ENCODE data around the gene TUBE1. TPM values are rescaled to one million over a fixed set of nuclear protein-coding genes. Genes with fewer than 3 reads are reported as not detected.

The TUBE1 gene
- total and polyA plus RNA-seq, 10 of the 15 experiments (the other 5 are each of a cell fraction or from before 2014, with no cell fraction given) = 6.3 to 25.2 (median 13.6) TPM

GRCh38 chr6:112027942-112028674 is 59.2 kb downstream of the TUBE1 start:
- in situ Hi-C loops (cut with MboI) (no loop called here), intact Hi-C loops (cut with micrococcal nuclease; ENCODE audit: unreplicated experiment) (no loop called here)
- H3K79me2 ChIP-seq (ENCODE audit: control insufficient read depth, insufficient read depth, low read length) = no peaks in the 10 kb centered on the region
- ChIA-PET SMC1A (ENCODE audit: uncharacterized antibody, unreplicated experiment) (interaction anchor here (1.2 to 3.9 kb wide), 8 partner anchors 12 to 318 kb away, joined by 3 to 29 read pairs (median 8); partner anchors contain the start of gene FYN), POLR2A (interaction anchor here (0.7 to 2.6 kb wide), 3 partner anchors 9 to 354 kb away, joined by 3 to 14 read pairs (median 4); no protein-coding TSS in a partner anchor), RAD21 (ENCODE audit: unreplicated experiment) (interaction anchor here (0.9 to 2.5 kb wide), 6 partner anchors 11 to 318 kb away, joined by 3 to 13 read pairs (median 4); no protein-coding TSS in a partner anchor), CTCF (interaction anchor here (0.6 to 4.3 kb wide), 28 partner anchors 9 to 333 kb away, joined by 3 to 78 read pairs (median 4); partner anchors contain the start of genes FAM229B, FYN and TUBE1)
- peak overlapping the region; percentile 12; the same call in 1 of the 2 replicates for H3K4me2 ChIP-seq (ENCODE audit: control insufficient read depth, insufficient read depth)
- ATAC-seq (peak; percentile 83), FAIRE-seq (no peak), DNase-seq (ENCODE audit: low read depth, low spot score) (no peak)
- WGBS (ENCODE audit: insufficient coverage, insufficient replicate concordance, low lambda C conversion rate, missing lambda C conversion rate) = 30% methylated on average over 3 of the region's 3 CpGs
- peaks cover 8% of the 10 kb centered on the region; the same call in 1 of the 2 replicates for H3K4me1 ChIP-seq (ENCODE audit: control insufficient read depth, insufficient read depth, low read length)
- no TSS peak for BruUV-seq (replicated peaks)
- no peak overlapping the region for H3K4me3 ChIP-seq
- H2AFZ ChIP-seq (ENCODE audit: control insufficient read depth, low read depth, low read length) = peak overlapping the region; percentile 43
- H3K9me3 ChIP-seq (replicated peaks; ENCODE audit: control insufficient read depth, insufficient read depth, low read length) = no peaks in the 10 kb centered on the region; the same call in 2 of the 3 replicates
- no peak overlapping the region for H3K9ac ChIP-seq (ENCODE audit: control insufficient read depth, insufficient read depth, low read length)
- H3K27me3 ChIP-seq (replicated peaks in 1 of 2; ENCODE audit: control insufficient read depth in 2 of 2, insufficient read depth in 2 of 2, low read length in 1 of 2) = no peaks in the 10 kb centered on the region
- H3K27ac ChIP-seq (ENCODE audit: control insufficient read depth, insufficient read depth) = no peak overlapping the region
- H3K36me3 ChIP-seq (ENCODE audit: control insufficient read depth in 2 of 2, insufficient read depth in 2 of 2, low read length in 1 of 2) = no peaks in the 10 kb centered on the region
- no peaks in the 10 kb centered on the region for H4K20me1 ChIP-seq (ENCODE audit: control insufficient read depth, insufficient read depth)
- TF ChIP-seq CEBPZ (IDR thresholded peaks at IDR 0.05; ENCODE audit: low read depth, low read length) (no peak), LARP7 (IDR thresholded peaks at IDR 0.05) (no peak), NFIC (IDR thresholded peaks at IDR 0.05; ENCODE audit: low read depth, low read length) (no peak; the same call in 1 of the 2 replicates), RUNX3 (IDR thresholded peaks at IDR 0.05; ENCODE audit: low read length) (peak; percentile 91), IRF5 (IDR thresholded peaks at IDR 0.05; ENCODE audit: borderline replicate concordance) (no peak), ZNF687 (IDR thresholded peaks at IDR 0.05) (no peak), GATAD2B (conservative IDR thresholded peaks at IDR 0.05; ENCODE audit: low read depth) (no peak), ZZZ3 (IDR thresholded peaks at IDR 0.05; ENCODE audit: control insufficient read depth, insufficient read length, low read depth) (no peak), JUND (IDR thresholded peaks at IDR 0.05; ENCODE audit: low read depth, low read length) (no peak)

All from GM12878 (cell line).